Endothelial cell of umbilical vein (primary cell): ENCODE results near the gene TBC1D21.

Experiments used
- CTCF ChIP-seq, 2 donors: IDR thresholded peaks; 1 replicate in 1 of 2; 2 replicates in 1 of 2; pipeline ENCODE4 v1.5.1; 2011; ENCODE audit warnings: low read length in 2 of 2, mild to moderate bottlenecking in 2 of 2, moderate library complexity in 2 of 2, control low read depth in 1 of 2, inconsistent platforms in 1 of 2, low read depth in 1 of 2; ENCODE audit not compliant: insufficient read depth in 1 of 2; ENCODE audit errors: extremely low read depth in 1 of 2
- POLR2A ChIP-seq: IDR thresholded peaks from 2 replicates; pipeline ENCODE4 v1.6.1; 2012; ENCODE audit warnings: low read depth, mild to moderate bottlenecking, control low read depth, low read length
- POLR2AphosphoS5 ChIP-seq: IDR thresholded peaks from 2 replicates; pipeline ENCODE4 v1.6.1; 2012; ENCODE audit warnings: low read depth, mild to moderate bottlenecking, control low read depth, low read length, moderate library complexity; ENCODE audit not compliant: insufficient read depth

- TF ChIP-seq CTCF (IDR thresholded peaks at IDR 0.05; ENCODE audit: extremely low read depth in 1 of 2, insufficient read depth in 1 of 2, low read depth in 1 of 2, low read length in 2 of 2): no peak
- TF ChIP-seq POLR2A: no peak
- no peak for TF ChIP-seq POLR2AphosphoS5
Observed at GRCh38 chr15:73937726-73938125, 64.4 kb downstream of the TBC1D21 start.
